Measurements from ENCODE around the gene CAMK4. TPM values are rescaled to one million over a fixed set of nuclear protein-coding genes. Genes with fewer than 3 reads are reported as not detected.

Gene CAMK4
- total RNA-seq: under 1 TPM; 0.62 to 0.90 TPM
- polyA plus RNA-seq: under 1 TPM in 1 of 2 donors, not detected in 1; 0.08 TPM
- long read RNA-seq, donor 1, partial matches to known transcripts: 0 of 1 reads
- long read RNA-seq, donor 1, other reads (novel, unspliced or antisense): 1 of 1 reads
- long read RNA-seq, donor 2, partial matches to known transcripts: 1 of 1 reads
- long read RNA-seq, donor 2, other reads (novel, unspliced or antisense): 0 of 1 reads

DNA sequence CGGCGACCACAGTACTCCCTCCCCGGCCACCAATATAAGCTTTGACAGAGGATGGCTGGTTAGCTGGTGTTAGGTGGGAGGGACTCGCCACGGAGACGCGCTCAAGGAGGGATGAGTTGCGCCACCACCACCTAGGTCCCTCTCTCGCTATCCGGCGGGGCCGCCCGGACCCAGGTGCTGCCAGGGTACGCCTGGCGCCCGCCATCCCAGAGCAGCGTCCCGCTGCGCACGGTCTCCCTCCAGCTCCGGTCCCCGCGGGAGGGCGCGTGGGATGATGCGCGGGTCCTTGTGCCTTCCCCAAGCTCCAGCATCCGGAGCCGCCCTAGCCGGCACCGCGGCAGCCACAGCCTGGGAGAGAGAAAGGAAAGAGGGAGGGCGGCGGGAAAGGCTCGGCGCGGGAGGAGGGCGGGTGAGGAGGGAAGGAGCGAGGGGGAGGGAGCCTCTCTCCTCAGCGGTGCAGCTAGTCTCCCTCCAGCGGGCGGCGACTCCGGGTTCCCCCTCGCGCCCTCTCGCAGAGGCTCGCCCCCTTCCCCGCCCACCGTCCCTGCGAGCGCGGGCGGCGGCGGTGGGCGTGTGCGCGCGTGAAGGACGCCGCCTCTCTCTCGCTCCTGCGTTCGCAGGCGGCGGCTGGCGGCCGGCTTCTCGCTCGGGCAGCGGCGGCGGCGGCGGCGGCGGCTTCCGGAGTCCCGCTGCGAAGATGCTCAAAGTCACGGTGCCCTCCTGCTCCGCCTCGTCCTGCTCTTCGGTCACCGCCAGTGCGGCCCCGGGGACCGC, at the start of gene CAMK4:
TSS of gene CAMK4 (plus strand) at position 598 of the 774 bp plus-strand sequence. CDS start at position 698, 100 bp downstream.
- WGBS, 2 donors: 1% methylated on average over 59 to 89 of the region's 89 CpGs
- intact Hi-C loops (cut with DNase I): no loop called here
- Histone ChIP-seq H3K4me3 (ENCODE audit: low read length in 2 of 2) (peak within 1 kb of the TSS; percentile 5 to 58), H3K4me1 (ENCODE audit: control insufficient read depth in 1 of 2, insufficient read depth in 2 of 2, low read length in 2 of 2) (no peaks in the 10 kb centered on the region), H3K36me3 (ENCODE audit: control insufficient read depth in 1 of 2, insufficient read depth in 2 of 2, low read length in 1 of 2) (no peaks in the 10 kb centered on the region), H3K9me3 (ENCODE audit: control insufficient read depth, low read length) (no peaks in the 10 kb centered on the region), H3K27ac (ENCODE audit: low read depth in 1 of 2, low read length in 2 of 2) (no peak within 1 kb of the TSS), H3K27me3 (ENCODE audit: control insufficient read depth in 1 of 2, insufficient read depth in 2 of 2, low read length in 1 of 2) (no peaks in the 10 kb centered on the region)
- ATAC-seq (ENCODE audit: low FRiP score) (peak; percentile 86), DNase-seq (peak; percentile 67 to 87)

DNA sequence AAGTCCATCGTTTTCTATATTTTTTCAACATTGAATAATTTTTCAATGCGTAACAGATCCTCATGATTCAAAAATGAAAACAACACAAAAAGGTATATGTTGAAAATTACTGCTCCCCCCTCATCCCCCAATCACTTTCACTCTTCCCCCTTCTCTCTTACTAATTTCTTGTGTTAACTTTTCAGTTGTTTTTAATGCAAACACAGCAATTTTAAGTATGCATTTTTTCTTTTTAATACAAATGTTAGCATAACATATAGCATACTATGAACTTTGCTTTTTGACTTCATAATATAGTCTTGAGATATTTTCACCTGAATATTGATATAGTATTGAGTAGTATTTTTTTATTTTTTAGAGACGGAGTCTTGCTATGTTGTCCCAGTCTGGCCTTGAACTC, 41.1 kb upstream of the CAMK4 start:
- no peaks in the 10 kb centered on the region for H3K27me3 ChIP-seq (ENCODE audit: control insufficient read depth in 1 of 2, insufficient read depth in 2 of 2, low read length in 1 of 2)
- DNase-seq: no peak
- no peak overlapping the region for H3K4me3 ChIP-seq (ENCODE audit: low read length in 2 of 2)
- WGBS, 2 donors: 87 to 92% methylated on average over 3 of the region's 3 CpGs
- H3K4me1 ChIP-seq (ENCODE audit: control insufficient read depth in 1 of 2, insufficient read depth in 2 of 2, low read length in 2 of 2): no peaks in the 10 kb centered on the region
- no peaks in the 10 kb centered on the region for H3K36me3 ChIP-seq (ENCODE audit: control insufficient read depth in 1 of 2, insufficient read depth in 2 of 2, low read length in 1 of 2)
- intact Hi-C loops (cut with DNase I): no loop called here
- ATAC-seq (ENCODE audit: low FRiP score): no peak
- no peaks in the 10 kb centered on the region for H3K9me3 ChIP-seq (ENCODE audit: control insufficient read depth, low read length)
- no peak overlapping the region for H3K27ac ChIP-seq (ENCODE audit: low read depth in 1 of 2, low read length in 2 of 2)

DNA sequence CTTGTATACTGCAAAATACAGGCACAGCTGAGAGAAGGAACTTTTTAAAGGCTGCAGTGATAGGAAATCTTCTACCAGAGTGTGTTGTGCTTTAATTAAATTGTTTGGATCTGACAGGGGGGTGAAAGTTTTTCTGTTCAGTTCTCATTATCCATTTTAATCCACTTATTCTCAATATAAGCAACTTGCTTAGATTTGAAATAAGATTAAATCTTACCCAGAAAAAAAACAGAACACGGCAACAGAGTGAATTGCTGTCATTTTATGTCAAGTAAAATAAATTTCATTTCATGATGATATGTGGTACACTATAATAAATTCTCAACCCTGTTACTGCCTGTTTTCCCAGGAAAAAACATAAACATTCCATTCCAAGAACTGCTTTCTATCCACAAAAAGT, 37.1 kb upstream of the CAMK4 start:
- Histone ChIP-seq H3K27ac (ENCODE audit: low read depth in 1 of 2, low read length in 2 of 2) (no peak overlapping the region), H3K4me3 (ENCODE audit: low read length in 2 of 2) (no peak overlapping the region), H3K4me1 (ENCODE audit: control insufficient read depth in 1 of 2, insufficient read depth in 2 of 2, low read length in 2 of 2) (no peaks in the 10 kb centered on the region), H3K36me3 (ENCODE audit: control insufficient read depth in 1 of 2, insufficient read depth in 2 of 2, low read length in 1 of 2) (no peaks in the 10 kb centered on the region), H3K27me3 (ENCODE audit: control insufficient read depth in 1 of 2, insufficient read depth in 2 of 2, low read length in 1 of 2) (no peaks in the 10 kb centered on the region), H3K9me3 (ENCODE audit: control insufficient read depth, low read length) (no peaks in the 10 kb centered on the region)
- no peak for ATAC-seq (ENCODE audit: low FRiP score)
- 14% methylated on average over 1 of the region's 1 CpG for WGBS, 2 donors
- intact Hi-C loops (cut with DNase I): no loop called here
- DNase-seq: no peak

- no peak overlapping the region for H3K4me3 ChIP-seq (ENCODE audit: low read length in 2 of 2)
- no peak for DNase-seq
- no peaks in the 10 kb centered on the region for H3K9me3 ChIP-seq (ENCODE audit: control insufficient read depth, low read length)
- ATAC-seq (ENCODE audit: low FRiP score): no peak
- H3K27ac ChIP-seq (ENCODE audit: low read depth in 1 of 2, low read length in 2 of 2): no peak overlapping the region
- WGBS, 2 donors: 50 to 62% methylated on average over 1 of the region's 1 CpG
- H3K36me3 ChIP-seq (ENCODE audit: control insufficient read depth in 1 of 2, insufficient read depth in 2 of 2, low read length in 1 of 2): no peaks in the 10 kb centered on the region
- H3K27me3 ChIP-seq (ENCODE audit: control insufficient read depth in 1 of 2, insufficient read depth in 2 of 2, low read length in 1 of 2): no peaks in the 10 kb centered on the region
- H3K4me1 ChIP-seq (ENCODE audit: control insufficient read depth in 1 of 2, insufficient read depth in 2 of 2, low read length in 2 of 2): no peaks in the 10 kb centered on the region
- intact Hi-C loops (cut with DNase I): no loop called here
Observed at GRCh38 chr5:111194053-111194452, 30.1 kb upstream of the CAMK4 start.

- no peak for ATAC-seq (ENCODE audit: low FRiP score)
- H3K4me3 ChIP-seq (ENCODE audit: low read length in 2 of 2): no peak overlapping the region
- intact Hi-C loops (cut with DNase I): no loop called here
- H3K9me3 ChIP-seq (ENCODE audit: control insufficient read depth, low read length): no peaks in the 10 kb centered on the region
- no peak overlapping the region for H3K27ac ChIP-seq (ENCODE audit: low read depth in 1 of 2, low read length in 2 of 2)
- H3K4me1 ChIP-seq (ENCODE audit: control insufficient read depth in 1 of 2, insufficient read depth in 2 of 2, low read length in 2 of 2): no peaks in the 10 kb centered on the region
- no peak for DNase-seq
- no peaks in the 10 kb centered on the region for H3K36me3 ChIP-seq (ENCODE audit: control insufficient read depth in 1 of 2, insufficient read depth in 2 of 2, low read length in 1 of 2)
- H3K27me3 ChIP-seq (ENCODE audit: control insufficient read depth in 1 of 2, insufficient read depth in 2 of 2, low read length in 1 of 2): no peaks in the 10 kb centered on the region
- WGBS, 2 donors: 61% methylated on average over 2 of the region's 2 CpGs
Observed at GRCh38 chr5:111194925-111195324, 29.3 kb upstream of the CAMK4 start.

DNA sequence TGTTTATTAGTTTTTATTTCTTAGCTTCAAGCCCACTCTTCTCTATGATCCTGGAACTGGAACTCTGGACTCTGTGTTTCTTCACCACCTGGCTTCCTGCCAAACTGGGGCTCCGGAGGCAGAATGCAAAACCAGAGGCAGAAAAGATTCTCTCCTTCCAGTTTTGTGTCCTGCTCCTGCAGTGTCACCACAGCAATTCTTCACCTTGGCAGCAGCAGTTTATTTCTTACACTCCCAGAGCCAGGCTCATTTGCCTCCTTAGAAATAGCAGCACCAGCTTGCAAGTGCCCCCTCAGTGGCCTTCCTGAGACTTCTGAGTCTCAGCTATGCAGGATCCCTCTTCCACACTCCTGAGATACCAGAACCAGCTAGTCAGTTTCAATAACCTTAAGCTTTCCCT, 26.7 kb upstream of the CAMK4 start:
- 0 to 5% methylated on average over 1 of the region's 1 CpG for WGBS, 2 donors
- DNase-seq: no peak
- intact Hi-C loops (cut with DNase I): no loop called here
- Histone ChIP-seq H3K27ac (ENCODE audit: low read depth in 1 of 2, low read length in 2 of 2) (no peak overlapping the region), H3K9me3 (ENCODE audit: control insufficient read depth, low read length) (no peaks in the 10 kb centered on the region), H3K27me3 (ENCODE audit: control insufficient read depth in 1 of 2, insufficient read depth in 2 of 2, low read length in 1 of 2) (no peaks in the 10 kb centered on the region), H3K36me3 (ENCODE audit: control insufficient read depth in 1 of 2, insufficient read depth in 2 of 2, low read length in 1 of 2) (no peaks in the 10 kb centered on the region), H3K4me3 (ENCODE audit: low read length in 2 of 2) (no peak overlapping the region), H3K4me1 (ENCODE audit: control insufficient read depth in 1 of 2, insufficient read depth in 2 of 2, low read length in 2 of 2) (no peaks in the 10 kb centered on the region)
- no peak for ATAC-seq (ENCODE audit: low FRiP score)

DNA sequence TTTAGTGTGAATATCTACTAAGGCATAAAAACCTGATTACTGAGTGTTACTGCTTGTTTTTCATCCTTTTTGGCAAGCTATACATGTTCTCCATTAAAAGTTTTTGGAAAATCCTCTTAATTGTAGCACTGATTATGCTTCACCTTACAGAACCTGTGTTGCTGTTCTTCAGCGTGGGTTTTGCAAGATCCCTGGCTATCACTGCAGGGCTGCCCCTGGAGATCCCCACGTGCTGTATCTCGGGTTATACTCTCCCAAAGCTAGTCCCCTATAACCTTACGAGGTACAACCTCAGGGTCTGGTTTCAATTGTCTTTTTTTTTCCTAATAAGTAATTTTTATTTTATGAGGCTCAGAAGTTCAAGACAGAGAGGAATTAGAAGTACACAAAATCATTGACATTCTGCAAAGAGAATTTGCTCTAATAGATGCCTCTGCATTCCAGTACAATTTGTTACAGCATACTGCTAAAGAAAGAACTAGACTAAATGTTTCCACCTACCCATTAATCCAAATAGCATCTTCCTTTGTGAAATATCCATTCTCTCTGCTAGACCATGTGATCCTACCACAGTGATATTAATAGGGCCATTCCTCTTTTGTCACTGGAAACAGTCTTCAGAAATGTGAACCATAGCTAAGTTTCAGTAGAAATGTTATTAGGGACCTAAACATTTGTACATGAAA, 25.8 kb upstream of the CAMK4 start:
- intact Hi-C loops (cut with DNase I): no loop called here
- DNase-seq (no peak), ATAC-seq (ENCODE audit: low FRiP score) (no peak)
- Histone ChIP-seq H3K27me3 (ENCODE audit: control insufficient read depth in 1 of 2, insufficient read depth in 2 of 2, low read length in 1 of 2) (no peaks in the 10 kb centered on the region), H3K27ac (ENCODE audit: low read depth in 1 of 2, low read length in 2 of 2) (no peak overlapping the region), H3K9me3 (ENCODE audit: control insufficient read depth, low read length) (no peaks in the 10 kb centered on the region), H3K36me3 (ENCODE audit: control insufficient read depth in 1 of 2, insufficient read depth in 2 of 2, low read length in 1 of 2) (no peaks in the 10 kb centered on the region), H3K4me3 (ENCODE audit: low read length in 2 of 2) (no peak overlapping the region), H3K4me1 (ENCODE audit: control insufficient read depth in 1 of 2, insufficient read depth in 2 of 2, low read length in 2 of 2) (no peaks in the 10 kb centered on the region)
- 71% methylated on average over 4 of the region's 4 CpGs for WGBS, 2 donors

DNA sequence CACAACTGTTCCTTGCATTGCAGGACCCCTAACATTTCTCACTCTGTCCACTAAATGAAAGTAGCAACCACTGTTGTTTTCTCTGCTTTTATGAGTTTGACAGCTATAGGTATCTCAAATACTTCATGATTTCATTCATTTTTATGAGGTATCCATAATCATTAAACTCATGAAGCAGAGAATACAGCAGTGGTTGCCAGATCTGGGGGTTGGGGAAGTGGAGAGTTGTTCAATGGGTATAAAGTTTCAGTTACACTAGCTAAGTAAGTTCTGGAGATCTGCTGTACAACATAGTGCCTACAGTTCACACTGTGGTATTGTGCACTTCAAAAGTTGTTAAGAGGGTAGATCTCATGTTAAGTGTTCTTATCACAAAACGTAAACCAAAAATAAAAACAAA, 23.4 kb upstream of the CAMK4 start:
- H3K9me3 ChIP-seq (ENCODE audit: control insufficient read depth, low read length): no peaks in the 10 kb centered on the region
- intact Hi-C loops (cut with DNase I): no loop called here
- no peaks in the 10 kb centered on the region for H3K27me3 ChIP-seq (ENCODE audit: control insufficient read depth in 1 of 2, insufficient read depth in 2 of 2, low read length in 1 of 2)
- 79 to 87% methylated on average over 1 of the region's 1 CpG for WGBS, 2 donors
- H3K36me3 ChIP-seq (ENCODE audit: control insufficient read depth in 1 of 2, insufficient read depth in 2 of 2, low read length in 1 of 2): no peaks in the 10 kb centered on the region
- DNase-seq (no peak), ATAC-seq (ENCODE audit: low FRiP score) (no peak)
- H3K27ac ChIP-seq (ENCODE audit: low read depth in 1 of 2, low read length in 2 of 2): no peak overlapping the region
- H3K4me1 ChIP-seq (ENCODE audit: control insufficient read depth in 1 of 2, insufficient read depth in 2 of 2, low read length in 2 of 2): no peaks in the 10 kb centered on the region
- no peak overlapping the region for H3K4me3 ChIP-seq (ENCODE audit: low read length in 2 of 2)

Measured in aorta (tissue), 5 donors.